IMR-90 (cell line): Measurements from ENCODE around the gene MAMDC4. TPM values are rescaled to one million over a fixed set of nuclear protein-coding genes. Genes with fewer than 3 reads are reported as not detected.
A peak's percentile ranks its signal among the peaks of the same experiment; 100 is the strongest.

Source experiments
- ATAC-seq: fragments of 200-7000 bp; cut with Tn5 transposase; 2 replicates; pipeline ENCODE4 v1.9.1; 2020; ENCODE audit warnings: low read depth, mild to moderate bottlenecking, moderate library complexity
- BruUV-seq: library from RNA; stranded (reverse); fragments of 400-500 nt; replicated peaks from 2 replicates; lab custom pipeline; 2021; lab: Mats Ljungman, UMichigan
- CTCF ChIA-PET: fragments of 300-600 bp; formaldehyde crosslinking; extraction: SDS; loops from one replicate; lab custom pipeline; 2021; ENCODE audit warnings: antibody characterized with exemption; lab: Yijun Ruan, JAX
- POLR2A ChIA-PET: fragments of 300-600 bp; sonication (Branson Sonifier 250); formaldehyde crosslinking; loops from one replicate; lab custom pipeline; 2022; ENCODE audit warnings: antibody characterized with exemption; ENCODE audit not compliant: unreplicated experiment; lab: Charles Lee
- DNase-seq: peaks from one replicate; pipeline ENCODE4 v3.0.0; 2013
- H2AFZ ChIP-seq: replicated peaks from 2 replicates; pipeline ENCODE3; 2013; ENCODE audit warnings: low read length, mild to moderate bottlenecking; ENCODE audit not compliant: poor library complexity
- H2AK5ac ChIP-seq: 2 replicates; pipeline ENCODE4 v1.6.1; 2013; ENCODE audit warnings: low read depth, low read length, inconsistent platforms
- H2AK9ac ChIP-seq: replicated peaks from 2 replicates; pipeline ENCODE3; 2013; ENCODE audit warnings: mild to moderate bottlenecking, low read depth, low read length, moderate library complexity; ENCODE audit not compliant: poor library complexity
- H2BK120ac ChIP-seq: 2 replicates; pipeline ENCODE4 v1.6.1; 2013; ENCODE audit warnings: low read depth, low read length, inconsistent platforms
- H2BK15ac ChIP-seq: 3 replicates; pipeline ENCODE4 v1.6.1; 2013; ENCODE audit warnings: low read depth, low read length, inconsistent platforms
- H2BK20ac ChIP-seq: 2 replicates; pipeline ENCODE4 v1.6.1; 2013; ENCODE audit warnings: low read depth, mild to moderate bottlenecking, inconsistent platforms, low read length, moderate library complexity
- H2BK5ac ChIP-seq: 2 replicates; pipeline ENCODE4 v1.6.1; 2013; ENCODE audit warnings: mild to moderate bottlenecking, low read depth, low read length, inconsistent platforms; ENCODE audit not compliant: poor library complexity, severe bottlenecking
- H3K14ac ChIP-seq: replicated peaks from 2 replicates; pipeline ENCODE4 v1.6.1; 2013; ENCODE audit warnings: low read depth, low read length, inconsistent platforms
- H3K18ac ChIP-seq: 2 replicates; pipeline ENCODE4 v1.6.1; 2013; ENCODE audit warnings: low read depth, low read length, control low read depth
- H3K23ac ChIP-seq: 2 replicates; pipeline ENCODE4 v1.6.1; 2013; ENCODE audit warnings: low read depth, low read length, inconsistent platforms
- H3K27ac ChIP-seq: 2 replicates; pipeline ENCODE4 v1.5.1; 2013; ENCODE audit warnings: mild to moderate bottlenecking, control low read depth, low read length; ENCODE audit not compliant: insufficient read depth
- H3K27me3 ChIP-seq: 2 replicates; pipeline ENCODE4 v1.6.1; 2013; ENCODE audit warnings: low read length; ENCODE audit not compliant: control insufficient read depth, insufficient read depth
- H3K36me3 ChIP-seq: 2 replicates; pipeline ENCODE4 v1.6.1; 2013; ENCODE audit warnings: low read length, mixed read lengths; ENCODE audit not compliant: control insufficient read depth, insufficient read depth
- H3K4ac ChIP-seq: 2 replicates; pipeline ENCODE4 v1.6.1; 2013; ENCODE audit warnings: low read depth, low read length, inconsistent platforms
- H3K4me1 ChIP-seq: 2 replicates; pipeline ENCODE4 v1.6.1; 2013; ENCODE audit warnings: low read length, mixed read lengths; ENCODE audit not compliant: control insufficient read depth, insufficient read depth
- H3K4me2 ChIP-seq: 2 replicates; pipeline ENCODE4 v1.6.1; 2013; ENCODE audit warnings: low read depth, mild to moderate bottlenecking, control low read depth, low read length, moderate library complexity
- H3K4me3 ChIP-seq: 2 replicates; pipeline ENCODE4 v1.5.1; 2013; ENCODE audit warnings: low read depth, mild to moderate bottlenecking, control low read depth, low read length, moderate library complexity; ENCODE audit not compliant: insufficient read depth
- H3K56ac ChIP-seq: 2 replicates; pipeline ENCODE4 v1.6.1; 2013; ENCODE audit warnings: low read length, inconsistent platforms; ENCODE audit not compliant: insufficient read depth; ENCODE audit errors: extremely low read depth
- H3K79me1 ChIP-seq, 2 experiments: 2 replicates each; pipeline ENCODE4 v1.6.1; 2013; ENCODE audit warnings: low read length in 2 of 2, inconsistent platforms in 1 of 2, low read depth in 1 of 2
- H3K9ac ChIP-seq: 2 replicates; pipeline ENCODE4 v1.6.1; 2013; ENCODE audit warnings: low read depth, low read length, control low read depth
- H3K9me1 ChIP-seq: 2 replicates; pipeline ENCODE4 v1.6.1; 2013; ENCODE audit warnings: low read length, inconsistent platforms; ENCODE audit not compliant: insufficient read depth
- H3K9me3 ChIP-seq: 2 replicates; pipeline ENCODE4 v1.6.1; 2013; ENCODE audit warnings: low read length; ENCODE audit not compliant: control insufficient read depth, insufficient read depth
- H4K20me1 ChIP-seq: 2 replicates; pipeline ENCODE4 v1.6.1; 2013; ENCODE audit warnings: low read length, inconsistent platforms; ENCODE audit not compliant: insufficient read depth
- H4K5ac ChIP-seq: 2 replicates; pipeline ENCODE4 v1.6.1; 2013; ENCODE audit warnings: mild to moderate bottlenecking, low read depth, low read length, control low read depth
- H4K8ac ChIP-seq, 2 experiments: 2 replicates each; pipeline ENCODE4 v1.6.1; 2013; ENCODE audit warnings: low read depth in 2 of 2, low read length in 2 of 2, control low read depth in 1 of 2, inconsistent platforms in 1 of 2
- H4K91ac ChIP-seq: 2 replicates; pipeline ENCODE4 v1.6.1; 2013; ENCODE audit warnings: low read depth, low read length, inconsistent platforms; ENCODE audit not compliant: insufficient read depth
- BHLHE40 ChIP-seq: fragments of 150-350 bp; IDR thresholded peaks from 2 replicates; pipeline ENCODE4 v1.6.1; 2016; ENCODE audit warnings: mild to moderate bottlenecking, low read depth, low read length
- CEBPB ChIP-seq: IDR thresholded peaks from 2 replicates; pipeline ENCODE4 v1.6.1; 2012; ENCODE audit warnings: low read depth, low read length, improper control_type of control experiment
- CHD1 ChIP-seq: IDR thresholded peaks from 2 replicates; pipeline ENCODE4 v1.6.1; 2012; ENCODE audit warnings: low read depth, low read length, improper control_type of control experiment
- CTCF ChIP-seq: conservative IDR thresholded peaks from 2 replicates; pipeline ENCODE4 v1.5.1; 2012; ENCODE audit warnings: mild to moderate bottlenecking, low read depth, low read length, improper control_type of control experiment
- ELK1 ChIP-seq: fragments of 150-350 bp; IDR thresholded peaks from 2 replicates; pipeline ENCODE4 v1.6.1; 2016; ENCODE audit warnings: low read depth, mild to moderate bottlenecking, low read length, moderate library complexity, borderline replicate concordance
- FOS ChIP-seq: fragments of 150-350 bp; IDR thresholded peaks from 2 replicates; pipeline ENCODE4 v1.6.1; 2016; ENCODE audit warnings: low read depth, low read length
- MAFK ChIP-seq: IDR thresholded peaks from 2 replicates; pipeline ENCODE4 v1.6.1; 2012; ENCODE audit warnings: low read depth, low read length, improper control_type of control experiment
- MAZ ChIP-seq: IDR thresholded peaks from 2 replicates; pipeline ENCODE4 v1.6.1; 2012; ENCODE audit warnings: low read depth, mild to moderate bottlenecking, low read length, improper control_type of control experiment, moderate library complexity, borderline replicate concordance
- MXI1 ChIP-seq: IDR thresholded peaks from 2 replicates; pipeline ENCODE4 v1.6.1; 2012; ENCODE audit warnings: low read depth, mild to moderate bottlenecking, low read length, moderate library complexity, borderline replicate concordance
- NFE2L2 ChIP-seq: fragments of 150-350 bp; IDR thresholded peaks from 2 replicates; pipeline ENCODE4 v1.6.1; 2016; ENCODE audit warnings: low read depth, mild to moderate bottlenecking, low read length
- RCOR1 ChIP-seq: IDR thresholded peaks from 2 replicates; pipeline ENCODE4 v1.6.1; 2012; ENCODE audit warnings: mild to moderate bottlenecking, low read length, improper control_type of control experiment; ENCODE audit not compliant: insufficient replicate concordance
- RFX5 ChIP-seq: IDR thresholded peaks from 2 replicates; pipeline ENCODE4 v1.8.0; 2012; ENCODE audit warnings: low read depth, mild to moderate bottlenecking, low read length, moderate library complexity
- SMC3 ChIP-seq: fragments of 150-350 bp; IDR thresholded peaks from 2 replicates; pipeline ENCODE4 v1.6.1; 2016; ENCODE audit warnings: low read depth, mild to moderate bottlenecking, antibody characterized with exemption, low read length, moderate library complexity
- USF2 ChIP-seq: fragments of 150-350 bp; IDR thresholded peaks from 2 replicates; pipeline ENCODE4 v1.6.1; 2017; ENCODE audit warnings: mild to moderate bottlenecking, antibody characterized with exemption, low read length, low read depth
- WGBS, 2 experiments: methylation state at CpG; one replicate each; pipeline versions ENCODE4 v1.1.5 to v1.1.7; 2013; ENCODE audit warnings: missing lambda C conversion rate in 2 of 2; ENCODE audit not compliant: insufficient read length in 1 of 2; ENCODE audit errors: extremely low coverage in 2 of 2; 5-methylcytosine and 5-hydroxymethylcytosine counted together
- dilution Hi-C: fragments of 300-500 bp; cut with HindIII; formaldehyde crosslinking; loops from one replicate; pipeline ENCODE4 v1.14.3; 2018; ENCODE audit warnings: low sequenced_read_pairs; ENCODE audit not compliant: unreplicated experiment
- in situ Hi-C: fragments of 300-500 bp; cut with MboI; formaldehyde crosslinking; loops from 3 replicates; pipeline ENCODE4 v1.14.3; 2019; ENCODE audit warnings: low sequenced_read_pairs, inconsistent platforms, mixed read lengths
- intact Hi-C: fragments of 100-400 bp; cut with micrococcal nuclease; formaldehyde crosslinking; loops from 2 replicates; pipeline ENCODE4 v1.10.0; 2022
- polyA plus RNA-seq, 3 experiments: library from polyadenylated mRNA; depleted of rRNA; stranded (reverse); fragments of >200 nt; gene quantifications; 2 replicates each; pipeline ENCODE4 v1.2.3, GENCODE V29; 2012; ENCODE audit warnings: low replicate concordance in 1 of 3
- total RNA-seq: library from RNA; depleted of rRNA; stranded (reverse); fragments of >200 nt; gene quantifications from 2 replicates; pipeline ENCODE4 v1.2.3, GENCODE V29; 2012

Gene MAMDC4
- total and polyA plus RNA-seq, 2 of the 4 experiments (the other 2 are of a cell fraction), result 0.18 to 3.5 TPM

- Histone ChIP-seq H4K20me1 (peaks cover 17% of the 10 kb centered on the region), H4K91ac (no peak overlapping the region), H3K4me3 (no peak overlapping the region), H3K4me2 (no peak overlapping the region), H3K14ac (no peak overlapping the region), H3K36me3 (peaks cover 35% of the 10 kb centered on the region), H3K27ac (no peak overlapping the region), H3K23ac (no peak overlapping the region), H3K18ac (no peak overlapping the region), H4K8ac (no peak overlapping the region), H3K4me1 (peaks cover 12% of the 10 kb centered on the region), H2BK5ac (no peak overlapping the region), H3K27me3 (no peaks in the 10 kb centered on the region), H2BK120ac (no peak overlapping the region), H3K9ac (no peak overlapping the region), H2AFZ (peak overlapping the region; percentile 14), H2BK15ac (no peak overlapping the region), H3K9me1 (peaks cover 5% of the 10 kb centered on the region), H3K9me3 (no peaks in the 10 kb centered on the region), H3K56ac (no peak overlapping the region), H3K79me1 (peaks cover 16 to 42% of the 10 kb centered on the region in 2 experiments), H2AK9ac (no peak overlapping the region), H2AK5ac (no peak overlapping the region), H4K5ac (no peak overlapping the region), H3K4ac (no peak overlapping the region), H2BK20ac (no peak overlapping the region)
- dilution Hi-C loops (no loop called here), in situ Hi-C loops (no loop called here), intact Hi-C loops (no loop called here)
- TF ChIP-seq CHD1 (no peak), ELK1 (no peak), BHLHE40 (no peak), MXI1 (no peak), MAZ (no peak), CTCF (no peak), CEBPB (no peak), NFE2L2 (no peak), RCOR1 (no peak), FOS (no peak), SMC3 (no peak), USF2 (no peak), RFX5 (no peak), MAFK (no peak)
- no peak for ATAC-seq
- POLR2A ChIA-PET, result no interaction called here
- 100% methylated on average over 1 of the region's 22 CpGs; no CpG with 5 or more reads in 1 of the 2 experiments for WGBS, 2 experiments
- no TSS peak for BruUV-seq
- DNase-seq, result no peak
- CTCF ChIA-PET, result no interaction called here
Measured at GRCh38 chr9:136860933-136861873, 9.1 kb downstream of the MAMDC4 start.
